ENCODE measurements around the gene PCDHGA1. TPM values are rescaled to one million over a fixed set of nuclear protein-coding genes. Genes with fewer than 3 reads are reported as not detected.

The PCDHGA1 gene
- total and polyA plus RNA-seq, 2 donors (not counting 1 experiment from before 2014, with no cell fraction given): 0.06 to 0.64 TPM

GRCh38 chr5:141359790-141360426, 29.6 kb downstream of the PCDHGA1 start, which contains the start of gene PCDHGB2:
Gene PCDHGB2, plus strand, starts transcription at chr5:141359994. Its CDS starts 142 bp downstream, at chr5:141360136.
- H3K36me3 ChIP-seq (replicated peaks in 1 of 2; ENCODE audit: control extremely low read depth in 1 of 2, control insufficient read depth in 1 of 2, extremely low read depth in 1 of 2, insufficient read depth in 2 of 2, low read length in 1 of 2): no peaks in the 10 kb centered on the region
- ChIA-PET CTCF (interaction anchor here (1.0 to 2.1 kb wide), 2 partner anchors 40 to 202 kb away, joined by 3 to 6 read pairs; partner anchors contain the start of gene TAF7), POLR2A (no interaction called here)
- peaks cover 0 to 69% (median 43%) of the 10 kb centered on the region in 4 experiments for H3K27me3 ChIP-seq (replicated peaks in 1 of 4; ENCODE audit: control extremely low read depth in 1 of 4, control insufficient read depth in 3 of 4, insufficient read depth in 4 of 4, low read length in 3 of 4)
- Mint-ChIP-seq H3K27me3 (peaks cover 64% of the 10 kb centered on the region), H3K4me3 (peak within 1 kb of the TSS; percentile 81), H3K9me3 (ENCODE audit: insufficient read depth) (peaks cover 7% of the 10 kb centered on the region), H3K4me1 (peaks cover 9% of the 10 kb centered on the region), H3K27ac (peak within 1 kb of the TSS; percentile 28)
- 21% methylated on average over 22 of the region's 24 CpGs for WGBS (ENCODE audit: insufficient coverage)
- H3K9me3 ChIP-seq (ENCODE audit: control extremely low read depth in 1 of 3, control insufficient read depth in 2 of 3, insufficient read depth in 1 of 3, low read length in 2 of 3): peaks cover 6 to 57% (median 43%) of the 10 kb centered on the region in 3 donors
- H3K79me2 ChIP-seq (ENCODE audit: control insufficient read depth, insufficient read depth, low read length): no peaks in the 10 kb centered on the region
- ATAC-seq (ENCODE audit: low read depth) (peak; percentile 43), DNase-seq (peak; percentile 47)
- H3K27ac ChIP-seq (ENCODE audit: low read length in 2 of 2): no peak within 1 kb of the TSS
- peak within 1 kb of the TSS; percentile 46 for H3K4me2 ChIP-seq (replicated peaks; ENCODE audit: low read depth, low read length, poor library complexity, severe bottlenecking)
- peak within 1 kb of the TSS; percentile 30 for H2AFZ ChIP-seq (ENCODE audit: insufficient read depth, low read depth, low read length, poor library complexity, severe bottlenecking)
- H3K4me3 ChIP-seq (ENCODE audit: control extremely low read depth in 1 of 5, extremely low read depth in 1 of 5, insufficient read depth in 1 of 5, low read depth in 2 of 5, low read length in 4 of 5): peak within 1 kb of the TSS in 4 of 5 experiments; percentile 36 to 46 (median 44)
- H4K20me1 ChIP-seq (ENCODE audit: control insufficient read depth, insufficient read depth, low read length, poor library complexity, severe bottlenecking): no peaks in the 10 kb centered on the region
- intact Hi-C loops (cut with micrococcal nuclease): no loop called here
- peaks cover 0 to 4% of the 10 kb centered on the region in 2 donors for H3K4me1 ChIP-seq (ENCODE audit: control insufficient read depth in 2 of 2, insufficient read depth in 2 of 2, low read length in 2 of 2)
- peak within 1 kb of the TSS; percentile 49 for H3K9ac ChIP-seq (ENCODE audit: low read length)
- TF ChIP-seq EZH2 (IDR thresholded peaks at IDR 0.05; ENCODE audit: borderline replicate concordance, insufficient read depth, low read depth, low read length, poor library complexity, severe bottlenecking) (no peak), CTCF (IDR thresholded peaks at IDR 0.05) (peak; percentile 43)

- CTCF ChIA-PET: no interaction called here
- H3K9me3 ChIP-seq (ENCODE audit: control extremely low read depth in 1 of 3, control insufficient read depth in 2 of 3, insufficient read depth in 1 of 3, low read length in 2 of 3): peaks cover 8 to 57% (median 51%) of the 10 kb centered on the region in 3 donors
- no peak overlapping the region for H3K9ac ChIP-seq (ENCODE audit: low read length)
These were observed 30.4 kb downstream of the PCDHGA1 start for GRCh38 chr5:141360685-141361084.

More at GRCh38 chr5:141360685-141361084, 30.4 kb downstream of the PCDHGA1 start:
- Histone ChIP-seq H2AFZ (ENCODE audit: insufficient read depth, low read depth, low read length, poor library complexity, severe bottlenecking) (no peak overlapping the region), H3K27me3 (replicated peaks in 1 of 4; ENCODE audit: control extremely low read depth in 1 of 4, control insufficient read depth in 3 of 4, insufficient read depth in 4 of 4, low read length in 3 of 4) (peaks cover 0 to 71% (median 45%) of the 10 kb centered on the region in 4 experiments), H3K27ac (ENCODE audit: low read length in 2 of 2) (no peak overlapping the region), H3K4me3 (ENCODE audit: control extremely low read depth in 1 of 5, extremely low read depth in 1 of 5, insufficient read depth in 1 of 5, low read depth in 2 of 5, low read length in 4 of 5) (peak overlapping the region in 1 of 5 experiments; percentile 45), H3K79me2 (ENCODE audit: control insufficient read depth, insufficient read depth, low read length) (no peaks in the 10 kb centered on the region), H3K4me1 (ENCODE audit: control insufficient read depth in 2 of 2, insufficient read depth in 2 of 2, low read length in 2 of 2) (peaks cover 0 to 4% of the 10 kb centered on the region in 2 donors), H3K4me2 (replicated peaks; ENCODE audit: low read depth, low read length, poor library complexity, severe bottlenecking) (peak overlapping the region; percentile 46), H4K20me1 (ENCODE audit: control insufficient read depth, insufficient read depth, low read length, poor library complexity, severe bottlenecking) (no peaks in the 10 kb centered on the region), H3K36me3 (replicated peaks in 1 of 2; ENCODE audit: control extremely low read depth in 1 of 2, control insufficient read depth in 1 of 2, extremely low read depth in 1 of 2, insufficient read depth in 2 of 2, low read length in 1 of 2) (no peaks in the 10 kb centered on the region)
- Mint-ChIP-seq H3K9me3 (ENCODE audit: insufficient read depth) (peaks cover 7% of the 10 kb centered on the region), H3K4me1 (peaks cover 9% of the 10 kb centered on the region), H3K4me3 (peak overlapping the region; percentile 26), H3K27me3 (peaks cover 70% of the 10 kb centered on the region), H3K27ac (no peak overlapping the region)
- ATAC-seq (ENCODE audit: low read depth): no peak
- DNase-seq: no peak
- POLR2A ChIA-PET: no interaction called here
- WGBS (ENCODE audit: insufficient coverage): 64% methylated on average over 13 of the region's 15 CpGs
- TF ChIP-seq CTCF (IDR thresholded peaks at IDR 0.05): no peak
- no peak for TF ChIP-seq EZH2 (IDR thresholded peaks at IDR 0.05; ENCODE audit: borderline replicate concordance, insufficient read depth, low read depth, low read length, poor library complexity, severe bottlenecking)
- intact Hi-C loops (cut with micrococcal nuclease): no loop called here
